GM12878 (cell line): ENCODE measurements around the gene VAMP3. TPM values are rescaled to one million over a fixed set of nuclear protein-coding genes. Genes with fewer than 3 reads are reported as not detected.

ENCODE experiments used
- ATAC-seq: fragments of 200-7000 bp; cut with Tn5 transposase; 3 replicates; pipeline ENCODE4 v1.9.1; 2020; ENCODE audit warnings: mild to moderate bottlenecking, moderate library complexity
- BruUV-seq: library from RNA; stranded (reverse); fragments of 400-500 nt; replicated peaks from 2 replicates; lab custom pipeline; 2021; lab: Mats Ljungman, UMichigan
- CTCF ChIA-PET: fragments of 300-600 bp; sonication (Branson Sonifier 250); formaldehyde crosslinking; extraction: SDS; loops from one replicate; lab custom pipeline; 2021; ENCODE audit warnings: inconsistent platforms; lab: Yijun Ruan, JAX
- POLR2A ChIA-PET: fragments of 350-600 bp; formaldehyde crosslinking; extraction: SDS; loops from one replicate; lab custom pipeline; 2021; ENCODE audit warnings: inconsistent platforms; lab: Charles Lee
- RAD21 ChIA-PET: fragments of 300-600 bp; sonication (Branson Sonifier 250); formaldehyde crosslinking; loops from one replicate; lab custom pipeline; 2023; ENCODE audit warnings: antibody characterized with exemption; ENCODE audit not compliant: unreplicated experiment; lab: Charles Lee
- SMC1A ChIA-PET: fragments of 300-600 bp; sonication (Branson Sonifier 250); formaldehyde crosslinking; loops from one replicate; lab custom pipeline; 2023; ENCODE audit not compliant: unreplicated experiment, uncharacterized antibody; lab: Charles Lee
- DNase-seq: peaks from one replicate; pipeline ENCODE4 v3.0.0-alpha.2; 2011; ENCODE audit warnings: low read depth, low spot score
- FAIRE-seq: peaks from 3 replicates; lab custom pipeline; 2011; peaks lifted over from hg19 to GRCh38; lab: Jason Lieb, UNC
- H2AFZ ChIP-seq: 2 replicates; pipeline ENCODE4 v1.6.0; 2011; ENCODE audit warnings: low read depth, low read length, control low read depth; ENCODE audit not compliant: control insufficient read depth
- H3K27ac ChIP-seq: 2 replicates; pipeline ENCODE4 v1.5.1; 2011; ENCODE audit warnings: control low read depth; ENCODE audit not compliant: control insufficient read depth, insufficient read depth
- H3K27me3 ChIP-seq, 2 experiments: replicated peaks in 1 of 2; 2 replicates each; pipeline versions ENCODE4 v1.6.0 to v1.6.1; 2011; ENCODE audit warnings: low read length in 1 of 2; ENCODE audit not compliant: control insufficient read depth in 2 of 2, insufficient read depth in 2 of 2
- H3K36me3 ChIP-seq, 2 experiments: 2 replicates each; pipeline ENCODE4 v1.5.1; 2011; ENCODE audit warnings: low read length in 1 of 2; ENCODE audit not compliant: control insufficient read depth in 2 of 2, insufficient read depth in 2 of 2
- H3K4me1 ChIP-seq: 2 replicates; pipeline ENCODE4 v1.6.1; 2011; ENCODE audit warnings: mild to moderate bottlenecking, low read length, moderate library complexity, mixed read lengths; ENCODE audit not compliant: control insufficient read depth, insufficient read depth
- H3K4me2 ChIP-seq: 2 replicates; pipeline ENCODE4 v1.6.0; 2011; ENCODE audit warnings: control low read depth; ENCODE audit not compliant: control insufficient read depth, insufficient read depth
- H3K4me3 ChIP-seq: fragments of 200-600 bp; sonication (generic); 2 replicates; pipeline ENCODE4 v1.5.1; 2016
- H3K79me2 ChIP-seq: 2 replicates; pipeline ENCODE4 v1.6.0; 2011; ENCODE audit warnings: low read length; ENCODE audit not compliant: control insufficient read depth, insufficient read depth
- H3K9ac ChIP-seq: 2 replicates; pipeline ENCODE4 v1.8.0; 2011; ENCODE audit warnings: low read length, control low read depth, mixed read lengths; ENCODE audit not compliant: control insufficient read depth, insufficient read depth
- H3K9me3 ChIP-seq: replicated peaks from 3 replicates; pipeline ENCODE4 v1.5.1; 2011; ENCODE audit warnings: mild to moderate bottlenecking, low read length; ENCODE audit not compliant: control insufficient read depth, insufficient read depth
- H4K20me1 ChIP-seq: 2 replicates; pipeline ENCODE4 v1.6.0; 2011; ENCODE audit not compliant: control insufficient read depth, insufficient read depth
- CEBPZ ChIP-seq: fragments of 150-350 bp; IDR thresholded peaks from 2 replicates; pipeline ENCODE4 v1.6.1; 2016; ENCODE audit warnings: low read depth, low read length
- EED ChIP-seq: sonication (generic); IDR thresholded peaks from 2 replicates; pipeline ENCODE4 v1.6.1; 2016; ENCODE audit warnings: antibody characterized with exemption, low read depth
- IRF4 ChIP-seq: IDR thresholded peaks from 2 replicates; pipeline ENCODE4 v1.6.1; 2011; ENCODE audit warnings: low read depth, low read length
- JUND ChIP-seq: IDR thresholded peaks from 2 replicates; pipeline ENCODE4 v1.6.1; 2012; ENCODE audit warnings: low read depth, mild to moderate bottlenecking, low read length, improper control_type of control experiment, moderate library complexity
- NR2C2 ChIP-seq: IDR thresholded peaks from 2 replicates; pipeline ENCODE4 v1.6.1; 2011; ENCODE audit warnings: borderline replicate concordance, low read depth; ENCODE audit not compliant: control insufficient read depth, insufficient read length
- POLR2AphosphoS2 ChIP-seq: IDR thresholded peaks from 2 replicates; pipeline ENCODE4 v1.6.1; 2011; ENCODE audit warnings: low read depth, mild to moderate bottlenecking, low read length, improper control_type of control experiment, moderate library complexity
- RFX5 ChIP-seq: IDR thresholded peaks from 2 replicates; pipeline ENCODE4 v1.6.1; 2011; ENCODE audit warnings: low read depth, low read length, improper control_type of control experiment
- SP1 ChIP-seq: IDR thresholded peaks from one replicate; pipeline ENCODE4 v1.6.1; 2011; ENCODE audit warnings: low read depth, low read length
- TCF12 ChIP-seq: IDR thresholded peaks from 2 replicates; pipeline ENCODE4 v1.6.1; 2011; ENCODE audit warnings: low read depth, mild to moderate bottlenecking, low read length
- TCF3 ChIP-seq: IDR thresholded peaks from 2 replicates; pipeline ENCODE4 v1.6.1; 2012; ENCODE audit warnings: low read depth, mild to moderate bottlenecking, low read length, borderline replicate concordance; ENCODE audit not compliant: insufficient read depth
- TCF7 ChIP-seq: IDR thresholded peaks from 2 replicates; pipeline ENCODE4 v1.6.1; 2014; ENCODE audit warnings: antibody characterized with exemption, borderline replicate concordance
- ZNF384 ChIP-seq: IDR thresholded peaks from 2 replicates; pipeline ENCODE4 v1.6.1; 2012; ENCODE audit warnings: low read depth, mild to moderate bottlenecking, low read length, improper control_type of control experiment, borderline replicate concordance
- WGBS: methylation state at CpG from one replicate; pipeline ENCODE4 v1.1.6; 2016; ENCODE audit warnings: low lambda C conversion rate; ENCODE audit not compliant: insufficient replicate concordance, insufficient coverage; ENCODE audit errors: missing lambda C conversion rate; 5-methylcytosine and 5-hydroxymethylcytosine counted together
- in situ Hi-C: fragments of 300-500 bp; cut with MboI; formaldehyde crosslinking; loops from 9 replicates; pipeline ENCODE4 v1.14.3; 2018; ENCODE audit warnings: mixed read lengths
- intact Hi-C: fragments of 100-400 bp; cut with micrococcal nuclease; formaldehyde crosslinking; loops from one replicate; pipeline ENCODE4 v1.14.2; 2022; ENCODE audit not compliant: unreplicated experiment
- polyA plus RNA-seq, 11 experiments: library from polyadenylated mRNA; depleted of rRNA in 4 of 11; unstranded in 6 of 11; stranded (reverse) in 5 of 11; fragments of >200 nt; fragmentation: Nextera tagmentation in 4 of 11; fragmentation: Illumina TruSeq in 1 of 11; extraction: Ambion mirVana in 4 of 11; extraction: Trizol in 1 of 11; gene quantifications; 1 replicate in 1 of 11; 2 replicates in 10 of 11; pipeline versions ENCODE4 v1.2.1 to v1.2.3, GENCODE V29; 2011 to 2016; ENCODE audit warnings: inconsistent platforms in 2 of 11, missing spikeins in 2 of 11, low read depth in 1 of 11
- total RNA-seq, 4 experiments: library from RNA; depleted of rRNA in 3 of 4; stranded (reverse); fragments of >200 nt in 3 of 4; fragmentation: Illumina TruSeq in 1 of 4; extraction: Trizol in 1 of 4; gene quantifications; 2 replicates each; pipeline versions ENCODE4 v1.2.1 to v1.2.3, GENCODE V29; 2013 to 2021
- TF ChIP-seq, protein P1 (sequence below): fragments of 450-650 bp; IDR thresholded peaks from 2 replicates; pipeline ENCODE4 v1.6.1; 2017; ENCODE audit warnings: low read depth, mild to moderate bottlenecking, moderate library complexity
- TF ChIP-seq, protein P2 (sequence below): IDR thresholded peaks from 2 replicates; pipeline ENCODE4 v1.6.1; 2011; ENCODE audit warnings: mild to moderate bottlenecking, low read depth, low read length, moderate library complexity; ENCODE audit not compliant: insufficient replicate concordance
- TF ChIP-seq, protein P3 (sequence below): fragments of 450-650 bp; IDR thresholded peaks from 2 replicates; pipeline ENCODE4 v1.6.1; 2016; ENCODE audit warnings: mild to moderate bottlenecking, moderate library complexity, borderline replicate concordance

The VAMP3 gene
- total and polyA plus RNA-seq, 10 of the 15 experiments (the other 5 are each of a cell fraction or from before 2014, with no cell fraction given), result 4.8 to 24.9 (median 9.7) TPM

DNA sequence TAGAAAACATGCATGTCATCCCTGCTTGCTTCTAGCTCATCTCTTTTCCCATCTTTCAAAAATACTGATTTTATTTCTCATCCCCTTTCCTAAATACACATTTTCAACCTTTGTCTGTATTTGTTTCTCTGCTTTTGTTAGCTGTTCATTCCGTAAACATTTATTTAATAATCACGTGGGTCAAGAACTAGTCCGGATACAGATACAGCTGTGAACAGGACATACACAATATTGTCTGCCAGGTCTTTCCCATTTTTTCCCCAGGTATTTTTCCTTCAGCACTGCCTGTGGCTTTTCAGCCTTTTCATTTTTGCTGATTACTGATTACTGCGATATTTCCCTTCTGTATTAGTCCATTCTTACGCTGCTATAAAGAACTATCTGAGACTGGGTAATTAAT is 18.7 kb downstream of the VAMP3 start:
- 33% methylated on average over 5 of the region's 5 CpGs for WGBS
- Histone ChIP-seq H3K9me3 (peaks cover 5% of the 10 kb centered on the region; the same call in 2 of the 3 replicates), H2AFZ (no peak overlapping the region), H3K4me3 (no peak overlapping the region), H3K4me1 (no peaks in the 10 kb centered on the region), H3K4me2 (no peak overlapping the region), H3K27ac (no peak overlapping the region), H4K20me1 (no peaks in the 10 kb centered on the region), H3K27me3 (no peaks in the 10 kb centered on the region), H3K79me2 (no peaks in the 10 kb centered on the region), H3K9ac (no peak overlapping the region), H3K36me3 (no peaks in the 10 kb centered on the region)
- no TSS peak for BruUV-seq
- POLR2A ChIA-PET, result no interaction called here
- SMC1A ChIA-PET, result no interaction called here
- RAD21 ChIA-PET, result no interaction called here
- ATAC-seq (no peak), DNase-seq (no peak), FAIRE-seq (no peak)
- CTCF ChIA-PET, result interaction anchor here (0.8 to 1.3 kb wide), 2 partner anchors 37 to 38 kb away, joined by 3 to 4 read pairs; no protein-coding TSS in a partner anchor
- in situ Hi-C loops (no loop called here), intact Hi-C loops (no loop called here)
- TF ChIP-seq, protein P1, sequence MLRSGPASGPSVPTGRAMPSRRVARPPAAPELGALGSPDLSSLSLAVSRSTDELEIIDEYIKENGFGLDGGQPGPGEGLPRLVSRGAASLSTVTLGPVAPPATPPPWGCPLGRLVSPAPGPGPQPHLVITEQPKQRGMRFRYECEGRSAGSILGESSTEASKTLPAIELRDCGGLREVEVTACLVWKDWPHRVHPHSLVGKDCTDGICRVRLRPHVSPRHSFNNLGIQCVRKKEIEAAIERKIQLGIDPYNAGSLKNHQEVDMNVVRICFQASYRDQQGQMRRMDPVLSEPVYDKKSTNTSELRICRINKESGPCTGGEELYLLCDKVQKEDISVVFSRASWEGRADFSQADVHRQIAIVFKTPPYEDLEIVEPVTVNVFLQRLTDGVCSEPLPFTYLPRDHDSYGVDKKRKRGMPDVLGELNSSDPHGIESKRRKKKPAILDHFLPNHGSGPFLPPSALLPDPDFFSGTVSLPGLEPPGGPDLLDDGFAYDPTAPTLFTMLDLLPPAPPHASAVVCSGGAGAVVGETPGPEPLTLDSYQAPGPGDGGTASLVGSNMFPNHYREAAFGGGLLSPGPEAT, result no peak
- TF ChIP-seq ZNF384 (no peak), POLR2AphosphoS2 (no peak), EED (no peak), IRF4 (no peak), JUND (no peak), TCF7 (no peak), RFX5 (no peak), NR2C2 (no peak), SP1 (no peak), TCF3 (no peak), CEBPZ (no peak), TCF12 (no peak)
- TF ChIP-seq, protein P2, sequence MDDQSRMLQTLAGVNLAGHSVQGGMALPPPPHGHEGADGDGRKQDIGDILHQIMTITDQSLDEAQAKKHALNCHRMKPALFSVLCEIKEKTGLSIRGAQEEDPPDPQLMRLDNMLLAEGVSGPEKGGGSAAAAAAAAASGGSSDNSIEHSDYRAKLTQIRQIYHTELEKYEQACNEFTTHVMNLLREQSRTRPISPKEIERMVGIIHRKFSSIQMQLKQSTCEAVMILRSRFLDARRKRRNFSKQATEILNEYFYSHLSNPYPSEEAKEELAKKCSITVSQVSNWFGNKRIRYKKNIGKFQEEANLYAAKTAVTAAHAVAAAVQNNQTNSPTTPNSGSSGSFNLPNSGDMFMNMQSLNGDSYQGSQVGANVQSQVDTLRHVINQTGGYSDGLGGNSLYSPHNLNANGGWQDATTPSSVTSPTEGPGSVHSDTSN, result no peak
- TF ChIP-seq, protein P3, sequence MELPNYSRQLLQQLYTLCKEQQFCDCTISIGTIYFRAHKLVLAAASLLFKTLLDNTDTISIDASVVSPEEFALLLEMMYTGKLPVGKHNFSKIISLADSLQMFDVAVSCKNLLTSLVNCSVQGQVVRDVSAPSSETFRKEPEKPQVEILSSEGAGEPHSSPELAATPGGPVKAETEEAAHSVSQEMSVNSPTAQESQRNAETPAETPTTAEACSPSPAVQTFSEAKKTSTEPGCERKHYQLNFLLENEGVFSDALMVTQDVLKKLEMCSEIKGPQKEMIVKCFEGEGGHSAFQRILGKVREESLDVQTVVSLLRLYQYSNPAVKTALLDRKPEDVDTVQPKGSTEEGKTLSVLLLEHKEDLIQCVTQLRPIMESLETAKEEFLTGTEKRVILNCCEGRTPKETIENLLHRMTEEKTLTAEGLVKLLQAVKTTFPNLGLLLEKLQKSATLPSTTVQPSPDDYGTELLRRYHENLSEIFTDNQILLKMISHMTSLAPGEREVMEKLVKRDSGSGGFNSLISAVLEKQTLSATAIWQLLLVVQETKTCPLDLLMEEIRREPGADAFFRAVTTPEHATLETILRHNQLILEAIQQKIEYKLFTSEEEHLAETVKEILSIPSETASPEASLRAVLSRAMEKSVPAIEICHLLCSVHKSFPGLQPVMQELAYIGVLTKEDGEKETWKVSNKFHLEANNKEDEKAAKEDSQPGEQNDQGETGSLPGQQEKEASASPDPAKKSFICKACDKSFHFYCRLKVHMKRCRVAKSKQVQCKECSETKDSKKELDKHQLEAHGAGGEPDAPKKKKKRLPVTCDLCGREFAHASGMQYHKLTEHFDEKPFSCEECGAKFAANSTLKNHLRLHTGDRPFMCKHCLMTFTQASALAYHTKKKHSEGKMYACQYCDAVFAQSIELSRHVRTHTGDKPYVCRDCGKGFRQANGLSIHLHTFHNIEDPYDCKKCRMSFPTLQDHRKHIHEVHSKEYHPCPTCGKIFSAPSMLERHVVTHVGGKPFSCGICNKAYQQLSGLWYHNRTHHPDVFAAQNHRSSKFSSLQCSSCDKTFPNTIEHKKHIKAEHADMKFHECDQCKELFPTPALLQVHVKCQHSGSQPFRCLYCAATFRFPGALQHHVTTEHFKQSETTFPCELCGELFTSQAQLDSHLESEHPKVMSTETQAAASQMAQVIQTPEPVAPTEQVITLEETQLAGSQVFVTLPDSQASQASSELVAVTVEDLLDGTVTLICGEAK, result no peak
